Stimulated activated CD4-positive, alpha-beta T cell treated with anti-CD3 and anti-CD28 coated beads, TNF-alpha, amount 100 ng/mL, for 4 hours (primary cell): ENCODE data around the gene LRP1.
A peak's percentile ranks its signal among the peaks of the same experiment; 100 is the strongest.

Experiments used
- DNase-seq, 3 experiments: peaks; one replicate each; pipeline ENCODE4 v3.0.0-alpha.2; 2020; ENCODE audit warnings: low read depth in 3 of 3

The LRP1 gene

GRCh38 chr12:57173683-57174082, 45.4 kb downstream of the LRP1 start:
- DNase-seq = no peak

DNA sequence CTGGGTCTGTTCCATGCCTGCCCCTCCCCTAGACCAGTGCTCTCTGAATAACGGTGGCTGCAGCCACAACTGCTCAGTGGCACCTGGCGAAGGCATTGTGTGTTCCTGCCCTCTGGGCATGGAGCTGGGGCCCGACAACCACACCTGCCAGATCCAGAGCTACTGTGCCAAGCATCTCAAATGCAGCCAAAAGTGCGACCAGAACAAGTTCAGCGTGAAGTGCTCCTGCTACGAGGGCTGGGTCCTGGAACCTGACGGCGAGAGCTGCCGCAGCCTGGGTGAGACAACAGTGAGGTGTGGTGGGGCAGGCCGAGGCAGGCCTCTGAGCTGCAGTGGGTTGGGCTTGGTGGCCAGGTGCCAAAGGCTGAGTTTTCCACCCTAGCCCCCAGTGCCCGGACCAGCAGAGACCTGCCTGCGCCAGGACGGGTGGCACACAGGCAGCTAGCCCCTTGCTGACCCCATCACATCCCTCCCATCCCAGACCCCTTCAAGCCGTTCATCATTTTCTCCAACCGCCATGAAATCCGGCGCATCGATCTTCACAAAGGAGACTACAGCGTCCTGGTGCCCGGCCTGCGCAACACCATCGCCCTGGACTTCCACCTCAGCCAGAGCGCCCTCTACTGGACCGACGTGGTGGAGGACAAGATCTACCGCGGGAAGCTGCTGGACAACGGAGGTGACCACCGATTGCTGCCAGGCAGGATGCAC, 47.3 kb downstream of the LRP1 start:
- DNase-seq = peak in 2 of 3 experiments; percentile 13 to 29

DNA sequence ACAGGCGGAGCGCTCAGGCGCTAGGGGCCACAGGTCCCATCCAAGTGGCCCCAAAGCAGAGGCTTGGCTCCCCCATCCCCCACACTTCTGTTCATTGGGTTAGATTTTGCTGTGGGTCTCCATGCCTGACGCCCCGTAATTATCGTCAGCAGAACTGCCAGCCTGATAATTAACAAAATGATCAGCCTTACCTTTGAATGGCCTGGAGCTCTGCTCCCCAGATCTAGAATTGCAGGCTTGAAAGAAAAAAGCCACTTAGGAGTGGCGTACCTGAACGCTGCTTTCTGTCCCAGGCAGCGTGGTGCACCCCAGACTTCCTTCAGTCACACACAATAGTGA, 47.8 kb downstream of the LRP1 start:
- DNase-seq = no peak

- no peak for DNase-seq
These were observed 48.6 kb downstream of the LRP1 start for GRCh38 chr12:57176846-57177245.

- no peak for DNase-seq
These were observed 49.1 kb downstream of the LRP1 start for GRCh38 chr12:57177354-57177753.

GRCh38 chr12:57178213-57178612, 49.9 kb downstream of the LRP1 start:
- no peak for DNase-seq

GRCh38 chr12:57179331-57180086, 51.2 kb downstream of the LRP1 start:
- no peak for DNase-seq

DNA sequence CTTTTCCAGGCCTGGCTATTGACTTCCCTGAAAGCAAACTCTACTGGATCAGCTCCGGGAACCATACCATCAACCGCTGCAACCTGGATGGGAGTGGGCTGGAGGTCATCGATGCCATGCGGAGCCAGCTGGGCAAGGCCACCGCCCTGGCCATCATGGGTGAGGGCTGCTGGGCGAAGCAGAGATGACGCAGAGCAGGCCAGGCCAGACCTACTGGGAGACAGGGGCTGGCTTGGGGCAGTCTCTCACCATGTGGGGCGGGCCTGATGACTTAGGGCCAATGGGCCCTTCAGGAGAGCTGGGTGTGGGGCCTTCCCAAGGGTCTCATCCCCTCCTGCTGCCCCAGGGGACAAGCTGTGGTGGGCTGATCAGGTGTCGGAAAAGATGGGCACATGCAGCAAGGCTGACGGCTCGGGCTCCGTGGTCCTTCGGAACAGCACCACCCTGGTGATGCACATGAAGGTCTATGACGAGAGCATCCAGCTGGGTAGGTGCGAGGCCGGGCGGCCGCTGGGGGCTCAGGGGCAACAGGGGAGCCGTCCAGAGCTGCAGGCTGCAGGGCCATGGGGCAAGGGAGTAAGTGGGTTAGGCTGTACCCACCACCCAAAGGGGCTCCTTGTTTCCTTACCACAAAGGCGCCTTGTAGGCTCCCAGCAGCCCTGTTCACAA, 52.2 kb downstream of the LRP1 start:
- no peak for DNase-seq

GRCh38 chr12:57181072-57181471, 52.8 kb downstream of the LRP1 start:
- no peak for DNase-seq

GRCh38 chr12:57181561-57182155, 53.4 kb downstream of the LRP1 start:
- DNase-seq = no peak

DNA sequence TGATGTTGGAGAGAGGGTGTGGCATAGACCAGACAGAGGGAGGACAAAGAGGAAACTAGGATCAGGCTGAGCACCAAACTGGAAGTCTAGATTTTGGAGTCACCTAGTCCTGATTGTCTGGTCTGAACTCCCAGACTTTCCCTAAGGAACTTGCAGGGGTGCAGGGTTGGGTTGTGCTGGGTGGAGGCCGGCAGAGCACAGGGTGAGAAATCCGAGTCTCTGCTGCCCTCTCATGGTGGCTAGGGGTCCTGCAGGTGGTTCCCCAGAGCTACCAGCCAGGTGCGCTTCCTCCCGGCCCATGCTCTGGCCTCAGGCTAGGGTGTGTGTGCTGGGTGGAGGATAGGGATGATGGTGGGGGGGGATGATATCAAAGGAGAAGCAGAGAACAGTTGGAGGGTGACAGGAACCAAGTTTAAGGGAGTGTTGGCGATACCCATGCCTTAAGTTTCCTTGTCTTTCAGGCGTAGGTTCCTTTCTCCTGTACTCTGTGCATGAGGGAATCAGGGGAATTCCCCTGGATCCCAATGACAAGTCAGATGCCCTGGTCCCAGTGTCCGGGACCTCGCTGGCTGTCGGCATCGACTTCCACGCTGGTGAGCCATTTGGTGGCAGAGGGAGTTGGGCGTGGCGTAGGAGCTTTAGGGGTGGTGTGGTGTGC, 54.8 kb downstream of the LRP1 start:
- peak; percentile 66 to 74 (median 68) for DNase-seq

DNA sequence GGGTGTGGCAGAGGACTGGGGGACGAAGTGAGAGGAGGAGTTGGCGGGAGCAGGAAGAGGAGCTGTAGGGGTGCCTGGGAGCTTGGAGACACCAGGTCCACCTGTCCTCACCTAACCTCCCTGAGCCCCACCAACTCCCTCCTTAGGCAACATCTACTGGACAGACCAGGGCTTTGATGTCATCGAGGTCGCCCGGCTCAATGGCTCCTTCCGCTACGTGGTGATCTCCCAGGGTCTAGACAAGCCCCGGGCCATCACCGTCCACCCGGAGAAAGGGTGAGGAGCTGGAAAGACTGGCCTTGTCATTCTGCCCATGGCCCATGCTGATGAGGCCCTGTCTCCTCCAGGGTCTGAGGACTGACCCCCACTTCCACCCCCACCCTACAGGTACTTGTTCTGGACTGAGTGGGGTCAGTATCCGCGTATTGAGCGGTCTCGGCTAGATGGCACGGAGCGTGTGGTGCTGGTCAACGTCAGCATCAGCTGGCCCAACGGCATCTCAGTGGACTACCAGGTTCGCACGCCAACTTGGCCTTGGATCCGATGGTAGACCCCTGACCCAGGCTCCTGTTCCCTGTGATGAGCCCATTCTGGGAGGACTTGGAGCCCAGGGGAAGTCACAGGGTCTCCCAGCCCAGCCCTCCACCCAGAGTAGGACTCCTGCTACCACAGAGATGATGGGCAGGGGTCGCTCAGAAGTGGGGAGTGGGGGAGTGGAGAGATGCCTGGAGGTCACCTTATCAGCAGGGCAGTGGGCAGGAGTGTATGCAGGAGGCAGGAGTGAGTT, 55.8 kb downstream of the LRP1 start:
- DNase-seq = no peak

- DNase-seq = no peak
These were observed 57.1 kb downstream of the LRP1 start for GRCh38 chr12:57185403-57185802.

GRCh38 chr12:57185906-57186508, 57.7 kb downstream of the LRP1 start:
- no peak for DNase-seq

- DNase-seq = no peak
These were observed 59.2 kb downstream of the LRP1 start for GRCh38 chr12:57187222-57188089.

- no peak for DNase-seq
These were observed 59.8 kb downstream of the LRP1 start for GRCh38 chr12:57188090-57188425.

GRCh38 chr12:57190037-57190436, 61.8 kb downstream of the LRP1 start:
- no peak for DNase-seq

GRCh38 chr12:57190821-57191220, 62.5 kb downstream of the LRP1 start:
- DNase-seq = no peak

DNA sequence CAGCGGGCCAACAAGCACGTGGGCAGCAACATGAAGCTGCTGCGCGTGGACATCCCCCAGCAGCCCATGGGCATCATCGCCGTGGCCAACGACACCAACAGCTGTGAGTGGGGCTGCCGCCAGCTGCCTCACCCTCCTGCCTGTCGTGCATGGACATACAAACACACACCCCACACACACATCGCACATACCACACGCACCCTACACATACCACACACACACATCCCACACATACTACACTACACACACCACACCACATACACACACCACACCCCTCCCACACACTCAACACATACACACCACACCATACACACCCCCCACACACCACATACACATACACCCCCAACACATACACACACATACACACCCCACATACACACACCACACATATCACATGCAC, 63.1 kb downstream of the LRP1 start:
- no peak for DNase-seq

DNA sequence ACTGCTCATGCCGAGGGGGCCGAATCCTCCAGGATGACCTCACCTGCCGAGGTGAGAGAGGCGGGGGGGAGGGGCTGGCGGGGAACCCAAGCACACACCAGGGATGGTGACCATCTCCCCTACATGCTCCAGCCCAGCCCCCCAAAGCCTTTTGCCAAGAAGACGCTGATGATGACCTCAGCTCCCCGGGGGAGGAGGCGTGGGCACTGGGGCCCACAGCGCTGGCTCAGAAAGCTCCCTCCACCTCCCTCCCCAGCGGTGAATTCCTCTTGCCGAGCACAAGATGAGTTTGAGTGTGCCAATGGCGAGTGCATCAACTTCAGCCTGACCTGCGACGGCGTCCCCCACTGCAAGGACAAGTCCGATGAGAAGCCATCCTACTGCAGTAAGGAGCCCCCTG, 64.6 kb downstream of the LRP1 start:
- no peak for DNase-seq
